ENCODE data around the gene DENND6B. TPM values are rescaled to one million over a fixed set of nuclear protein-coding genes. Genes with fewer than 3 reads are reported as not detected.

The DENND6B gene
- total RNA-seq, 8 experiments from 2014 or later, result 1.7 to 15.3 (median 10.6) TPM

GRCh38 chr22:50264104-50264745 lies 62.6 kb downstream of the DENND6B start:
- Histone ChIP-seq H3K27ac (no peak overlapping the region), H3K4me1 (replicated peaks in 1 of 2) (peaks cover 48 to 49% of the 10 kb centered on the region in 2 donors), H3K4me3 (no peak overlapping the region)
- no peak for ATAC-seq (replicated peaks in 6 of 8)
- 80 to 91% (median 83%) methylated on average over 1 to 8 of the region's 15 CpGs; no CpG with 5 or more reads in 6 of the 10 experiments for WGBS, 10 experiments
- in situ Hi-C loops (cut with MboI; ENCODE audit: low pct_unique_long_range_greater_than_20kb in 2 of 9, low sequenced_read_pairs in 9 of 9, unreplicated experiment in 9 of 9), result loop anchor here in 1 of 9 experiments (10.0 kb wide), 1 partner anchor 61 kb away; the partner anchor contains the start of gene DENND6B

GRCh38 chr22:50262973-50263617 lies 63.7 kb downstream of the DENND6B start:
- in situ Hi-C loops (cut with MboI; ENCODE audit: low pct_unique_long_range_greater_than_20kb in 2 of 9, low sequenced_read_pairs in 9 of 9, unreplicated experiment in 9 of 9), result loop anchor here in 1 of 9 experiments (10.0 kb wide), 1 partner anchor 62 kb away; the partner anchor contains the start of gene DENND6B
- no peak for ATAC-seq (replicated peaks in 6 of 8)
- 46 to 80% (median 71%) methylated on average over 1 to 4 of the region's 9 CpGs; no CpG with 5 or more reads in 7 of the 10 experiments for WGBS, 10 experiments
- H3K27ac ChIP-seq, result peak overlapping the region in 1 of 2 donors; percentile 10
- no peak overlapping the region for H3K4me3 ChIP-seq
- H3K4me1 ChIP-seq (replicated peaks in 1 of 2), result peaks cover 37 to 39% of the 10 kb centered on the region in 2 donors

- Histone ChIP-seq H3K4me3 (peak overlapping the region in 3 of 5 donors; percentile 48 to 63 (median 56)), H3K27ac (peak overlapping the region; percentile 10 to 87), H3K4me1 (replicated peaks in 1 of 2) (peaks cover 34 to 35% of the 10 kb centered on the region in 2 donors)
- 40 to 67% methylated on average over 1 of the region's 7 CpGs; no CpG with 5 or more reads in 8 of the 10 experiments for WGBS, 10 experiments
- in situ Hi-C loops (cut with MboI; ENCODE audit: low pct_unique_long_range_greater_than_20kb in 2 of 9, low sequenced_read_pairs in 9 of 9, unreplicated experiment in 9 of 9), result loop anchor here in 1 of 9 experiments (10.0 kb wide), 1 partner anchor 62 kb away; the partner anchor contains the start of gene DENND6B
- ATAC-seq (replicated peaks in 6 of 8), result no peak
Measured at GRCh38 chr22:50262460-50262911, 64.3 kb downstream of the DENND6B start.

- peak; percentile 25 to 80 (median 66) for ATAC-seq (replicated peaks in 6 of 8)
- in situ Hi-C loops (cut with MboI; ENCODE audit: low pct_unique_long_range_greater_than_20kb in 2 of 9, low sequenced_read_pairs in 9 of 9, unreplicated experiment in 9 of 9), result loop anchor here in 1 of 9 experiments (10.0 kb wide), 1 partner anchor 63 kb away; the partner anchor contains the start of gene DENND6B
- H3K27ac ChIP-seq, result peak within 1 kb of the TSS; percentile 83 to 87
- peaks cover 28 to 30% of the 10 kb centered on the region in 2 donors for H3K4me1 ChIP-seq (replicated peaks in 1 of 2)
- H3K4me3 ChIP-seq, result peak within 1 kb of the TSS; percentile 48 to 63 (median 56)
- no CpG with 5 or more reads among the region's 61 CpGs for WGBS, 10 experiments
Measured at GRCh38 chr22:50261615-50262459, 65.0 kb downstream of the DENND6B start, which contains the start of gene MAPK12. Gene MAPK12, minus strand, starts transcription at chr22:50261683. Its CDS starts 174 bp downstream, at chr22:50261509.

GRCh38 chr22:50260801-50261614 lies 65.8 kb downstream of the DENND6B start:
- peak overlapping the region; percentile 83 to 87 for H3K27ac ChIP-seq
- ATAC-seq (replicated peaks in 6 of 8), result peak; percentile 40 to 80 (median 60)
- 0% methylated on average over 1 of the region's 92 CpGs; no CpG with 5 or more reads in 9 of the 10 experiments for WGBS, 10 experiments
- in situ Hi-C loops (cut with MboI; ENCODE audit: low pct_unique_long_range_greater_than_20kb in 2 of 9, low sequenced_read_pairs in 9 of 9, unreplicated experiment in 9 of 9), result loop anchor here in 1 of 9 experiments (10.0 kb wide), 1 partner anchor 64 kb away; the partner anchor contains the start of gene DENND6B
- peaks cover 26 to 29% of the 10 kb centered on the region in 2 donors for H3K4me1 ChIP-seq (replicated peaks in 1 of 2)
- peak overlapping the region; percentile 48 to 63 (median 56) for H3K4me3 ChIP-seq

GRCh38 chr22:50260434-50260800 lies 66.4 kb downstream of the DENND6B start:
- Histone ChIP-seq H3K4me3 (peak overlapping the region; percentile 48 to 63 (median 56)), H3K27ac (peak overlapping the region; percentile 83 to 87), H3K4me1 (replicated peaks in 1 of 2) (peaks cover 26 to 29% of the 10 kb centered on the region in 2 donors)
- 40% methylated on average over 1 of the region's 11 CpGs; no CpG with 5 or more reads in 9 of the 10 experiments for WGBS, 10 experiments
- in situ Hi-C loops (cut with MboI; ENCODE audit: low pct_unique_long_range_greater_than_20kb in 2 of 9, low sequenced_read_pairs in 9 of 9, unreplicated experiment in 9 of 9), result loop anchor here in 1 of 9 experiments (10.0 kb wide), 1 partner anchor 64 kb away; the partner anchor contains the start of gene DENND6B
- ATAC-seq (replicated peaks in 6 of 8), result peak in 3 of 8 experiments; percentile 4 to 8 (median 5)

- ATAC-seq (replicated peaks in 6 of 8), result no peak
- Histone ChIP-seq H3K4me1 (replicated peaks in 1 of 2) (peaks cover 26 to 29% of the 10 kb centered on the region in 2 donors), H3K27ac (no peak overlapping the region), H3K4me3 (no peak overlapping the region)
- in situ Hi-C loops (cut with MboI; ENCODE audit: low pct_unique_long_range_greater_than_20kb in 2 of 9, low sequenced_read_pairs in 9 of 9, unreplicated experiment in 9 of 9), result no loop called here
- WGBS, 10 experiments, result 100% methylated on average over 2 to 10 of the region's 15 CpGs; no CpG with 5 or more reads in 6 of the 10 experiments
Measured at GRCh38 chr22:50259302-50259701, 67.5 kb downstream of the DENND6B start.

Other genes with a start within 250 kb of the DENND6B start
- 10 to 100 TPM in 1 of 8 experiments, 1 to 10 TPM in 1, under 1 TPM in 6; 0.10 to 85.3 (median 0.28) TPM for gene MLC1, start 241.6 kb downstream of the DENND6B start, total RNA-seq
- 1 to 10 TPM in 1 of 8 experiments, under 1 TPM in 7; 0.11 to 2.9 (median 0.45) TPM for gene MOV10L1, start 237.0 kb downstream of the DENND6B start, total RNA-seq
- 1 to 10 TPM in 7 of 8 experiments, under 1 TPM in 1; 0.97 to 4.7 (median 1.9) TPM for gene PANX2, start 156.3 kb downstream of the DENND6B start, total RNA-seq
- 10 to 100 TPM in 6 of 8 experiments, 1 to 10 TPM in 2; 8.2 to 37.4 (median 12.5) TPM for gene TRABD, start 141.1 kb downstream of the DENND6B start, total RNA-seq
- gene SELENOO, start 126.0 kb downstream of the DENND6B start, total RNA-seq, result 10 to 100 TPM in 5 of 8 experiments, 1 to 10 TPM in 3; 7.5 to 32.8 (median 11.2) TPM
- gene TUBGCP6, start 82.0 kb downstream of the DENND6B start, total RNA-seq, result 10 to 100 TPM; 14.4 to 52.6 (median 20.1) TPM
- 10 to 100 TPM in 7 of 8 experiments, 1 to 10 TPM in 1; 9.0 to 46.4 (median 16.2) TPM for gene HDAC10, start 75.7 kb downstream of the DENND6B start, total RNA-seq
- 10 to 100 TPM in 7 of 8 experiments, 1 to 10 TPM in 1; 8.8 to 34.7 (median 22.7) TPM for gene MAPK12, start 65.3 kb downstream of the DENND6B start, total RNA-seq
- 10 to 100 TPM in 5 of 8 experiments, 1 to 10 TPM in 3; 2.6 to 26.7 (median 15.9) TPM for gene MAPK11, start 56.6 kb downstream of the DENND6B start, total RNA-seq
- gene PLXNB2, start 19.4 kb downstream of the DENND6B start, total RNA-seq, result 100 to 1,000 TPM in 1 of 8 experiments, 10 to 100 TPM in 7; 36.8 to 104 (median 59.6) TPM
- 10 to 100 TPM; 25.1 to 75.6 (median 40.4) TPM for gene PPP6R2, start 16.3 kb upstream of the DENND6B start, total RNA-seq
- 10 to 100 TPM; 37.5 to 94.4 (median 60.3) TPM for gene SBF1, start 148.0 kb upstream of the DENND6B start, total RNA-seq
- gene ADM2, start 154.5 kb upstream of the DENND6B start, total RNA-seq, result 1 to 10 TPM in 5 of 8 experiments, under 1 TPM in 3; 0.09 to 7.6 (median 1.2) TPM
- gene MIOX, start 159.8 kb upstream of the DENND6B start, total RNA-seq, result under 1 TPM in 4 of 8 experiments, not detected in 4; 0.13 to 0.52 (median 0.36) TPM
- gene LMF2, start 180.7 kb upstream of the DENND6B start, total RNA-seq, result 10 to 100 TPM; 20.2 to 44.9 (median 39.9) TPM
- gene NCAPH2, start 181.2 kb upstream of the DENND6B start, total RNA-seq, result 10 to 100 TPM; 12.1 to 59.7 (median 39.5) TPM
- gene SCO2, start 198.6 kb upstream of the DENND6B start, total RNA-seq, result 1 to 10 TPM in 5 of 8 experiments, under 1 TPM in 3; 0.64 to 2.2 (median 1.2) TPM
- 10 to 100 TPM in 1 of 8 experiments, 1 to 10 TPM in 6, under 1 TPM in 1; 0.87 to 10.6 (median 3.9) TPM for gene TYMP, start 203.0 kb upstream of the DENND6B start, total RNA-seq
- 1 to 10 TPM in 2 of 8 experiments, under 1 TPM in 6; 0.16 to 1.5 (median 0.40) TPM for gene KLHDC7B, start 218.9 kb upstream of the DENND6B start, total RNA-seq
- 1 to 10 TPM in 1 of 8 experiments, under 1 TPM in 1, not detected in 6; 0.87 to 1.2 TPM for gene SYCE3, start 235.9 kb upstream of the DENND6B start, total RNA-seq